ENCODE data around the gene CENPW. TPM values are rescaled to one million over a fixed set of nuclear protein-coding genes. Genes with fewer than 3 reads are reported as not detected.

Gene CENPW
- total and polyA plus RNA-seq, 8 donors, result 3.0 to 46.6 (median 7.0) TPM; not detected in 3

- Histone ChIP-seq H3K27me3 (no peaks in the 10 kb centered on the region), H3K36me3 (no peaks in the 10 kb centered on the region), H3K9me3 (no peaks in the 10 kb centered on the region), H3K4me1 (no peaks in the 10 kb centered on the region), H3K4me3 (no peak overlapping the region), H3K27ac (no peak overlapping the region)
- intact Hi-C loops (cut with DNase I; ENCODE audit: low total_unique reads), result no loop called here
- no peak for DNase-seq
- TF ChIP-seq EP300 (IDR thresholded peaks at IDR 0.05) (no peak), POLR2A (IDR thresholded peaks at IDR 0.05) (no peak), POLR2AphosphoS5 (IDR thresholded peaks at IDR 0.05) (no peak)
- TF ChIP-seq, protein P1, sequence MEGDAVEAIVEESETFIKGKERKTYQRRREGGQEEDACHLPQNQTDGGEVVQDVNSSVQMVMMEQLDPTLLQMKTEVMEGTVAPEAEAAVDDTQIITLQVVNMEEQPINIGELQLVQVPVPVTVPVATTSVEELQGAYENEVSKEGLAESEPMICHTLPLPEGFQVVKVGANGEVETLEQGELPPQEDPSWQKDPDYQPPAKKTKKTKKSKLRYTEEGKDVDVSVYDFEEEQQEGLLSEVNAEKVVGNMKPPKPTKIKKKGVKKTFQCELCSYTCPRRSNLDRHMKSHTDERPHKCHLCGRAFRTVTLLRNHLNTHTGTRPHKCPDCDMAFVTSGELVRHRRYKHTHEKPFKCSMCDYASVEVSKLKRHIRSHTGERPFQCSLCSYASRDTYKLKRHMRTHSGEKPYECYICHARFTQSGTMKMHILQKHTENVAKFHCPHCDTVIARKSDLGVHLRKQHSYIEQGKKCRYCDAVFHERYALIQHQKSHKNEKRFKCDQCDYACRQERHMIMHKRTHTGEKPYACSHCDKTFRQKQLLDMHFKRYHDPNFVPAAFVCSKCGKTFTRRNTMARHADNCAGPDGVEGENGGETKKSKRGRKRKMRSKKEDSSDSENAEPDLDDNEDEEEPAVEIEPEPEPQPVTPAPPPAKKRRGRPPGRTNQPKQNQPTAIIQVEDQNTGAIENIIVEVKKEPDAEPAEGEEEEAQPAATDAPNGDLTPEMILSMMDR (IDR thresholded peaks at IDR 0.05), result no peak
These were observed 39.2 kb upstream of the CENPW start for GRCh38 chr6:126300735-126301134.

- Histone ChIP-seq H3K27ac (no peak overlapping the region), H3K36me3 (no peaks in the 10 kb centered on the region), H3K9me3 (no peaks in the 10 kb centered on the region), H3K27me3 (no peaks in the 10 kb centered on the region), H3K4me1 (no peaks in the 10 kb centered on the region), H3K4me3 (no peak overlapping the region)
- TF ChIP-seq, protein P1 (IDR thresholded peaks at IDR 0.05), result no peak
- TF ChIP-seq POLR2AphosphoS5 (IDR thresholded peaks at IDR 0.05), result no peak
- TF ChIP-seq POLR2A (IDR thresholded peaks at IDR 0.05), result no peak
- TF ChIP-seq EP300 (IDR thresholded peaks at IDR 0.05), result no peak
- no peak for DNase-seq
- intact Hi-C loops (cut with DNase I; ENCODE audit: low total_unique reads), result no loop called here
These were observed 37.7 kb upstream of the CENPW start for GRCh38 chr6:126302191-126302590.

- WGBS, 5 donors, result 64 to 94% (median 71%) methylated on average over 2 of the region's 2 CpGs
- Histone ChIP-seq H3K27me3 (no peaks in the 10 kb centered on the region), H3K36me3 (no peaks in the 10 kb centered on the region), H3K4me1 (no peaks in the 10 kb centered on the region), H3K4me3 (no peak overlapping the region), H3K27ac (no peak overlapping the region), H3K9me3 (no peaks in the 10 kb centered on the region)
- intact Hi-C loops (cut with DNase I; ENCODE audit: low total_unique reads), result no loop called here
- DNase-seq, result peak in 1 of 2 donors; percentile 58
- TF ChIP-seq EP300 (IDR thresholded peaks at IDR 0.05) (no peak), POLR2AphosphoS5 (IDR thresholded peaks at IDR 0.05) (no peak), POLR2A (IDR thresholded peaks at IDR 0.05) (no peak)
- TF ChIP-seq, protein P1 (IDR thresholded peaks at IDR 0.05), result no peak
These were observed 32.1 kb upstream of the CENPW start for GRCh38 chr6:126307849-126308248.

GRCh38 chr6:126308362-126308761, 31.6 kb upstream of the CENPW start:
- whole genome bisulfite sequencing, 5 donors, result 86 to 93% (median 90%) methylated on average over 3 of the region's 3 CpGs
- no peak overlapping the region for H3K27ac ChIP-seq
- no peaks in the 10 kb centered on the region for H3K27me3 ChIP-seq
- intact Hi-C loops (cut with DNase I; ENCODE audit: low total_unique reads), result no loop called here
- no peak overlapping the region for H3K4me3 ChIP-seq
- H3K36me3 ChIP-seq, result no peaks in the 10 kb centered on the region
- TF ChIP-seq POLR2AphosphoS5 (IDR thresholded peaks at IDR 0.05) (no peak), EP300 (IDR thresholded peaks at IDR 0.05) (no peak), POLR2A (IDR thresholded peaks at IDR 0.05) (no peak)
- TF ChIP-seq, protein P1 (IDR thresholded peaks at IDR 0.05), result no peak
- H3K4me1 ChIP-seq, result no peaks in the 10 kb centered on the region
- H3K9me3 ChIP-seq, result no peaks in the 10 kb centered on the region
- DNase-seq, result peak in 1 of 2 donors; percentile 14

Data from stomach (tissue), 9 donors.